Superior temporal gyrus (tissue), 1 donor: Measurements from ENCODE around the gene KLHL18.
"Not testable (repeated sequence)": the region's sequence is repeated elsewhere in the genome, so short reads cannot be mapped to it uniquely, and the experiment has no call there.

Experiments
- DNase-seq: peaks from one replicate; pipeline ENCODE4 v3.0.0-alpha.2; 2016; ENCODE audit errors: extremely low spot score

The KLHL18 gene

DNA sequence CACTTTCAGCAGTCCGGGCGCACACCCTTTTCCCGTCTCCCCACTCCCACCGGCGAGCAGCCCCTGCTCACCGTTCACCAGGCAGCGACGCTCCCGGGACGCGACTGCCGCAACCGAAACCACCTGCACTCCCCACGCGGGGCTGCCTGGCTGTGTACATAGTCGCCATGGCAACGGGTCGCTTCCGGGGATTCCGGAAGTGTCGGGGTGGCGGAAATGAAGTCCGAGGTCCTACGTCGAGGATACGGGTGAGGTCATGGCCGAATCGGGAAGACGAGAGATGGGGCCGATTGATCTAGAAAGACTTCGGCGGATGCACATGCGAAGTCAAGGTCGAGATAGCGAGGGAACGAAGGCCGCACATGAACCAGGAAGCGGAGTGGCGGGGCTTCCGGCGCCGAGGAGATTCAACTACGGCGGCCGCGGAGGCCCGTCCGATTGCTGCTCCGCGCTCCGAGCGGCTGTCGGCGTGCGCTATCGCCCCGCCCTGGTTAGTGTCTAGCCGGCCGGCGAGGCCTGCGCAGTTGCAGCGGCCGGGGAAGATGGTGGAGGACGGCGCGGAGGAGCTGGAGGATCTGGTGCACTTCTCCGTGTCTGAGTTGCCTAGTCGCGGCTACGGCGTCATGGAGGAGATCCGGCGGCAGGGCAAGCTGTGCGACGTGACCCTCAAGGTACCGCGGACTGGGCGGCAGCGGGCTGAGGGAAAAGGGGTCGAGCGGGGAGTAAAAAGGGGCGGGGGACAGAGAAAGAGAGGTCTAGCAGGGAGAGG, at the start of gene KLHL18, which contains the start of gene KIF9:
Gene KLHL18 (plus strand): TSS at position 521 of the 769 bp plus-strand sequence. CDS start 22 bp downstream, at position 543.
Gene KIF9 (minus strand): TSS at position 376 of the 769 bp plus-strand sequence. CDS start 5,425 bp downstream, outside the sequence.
- DNase-seq: peak; percentile 94

DNA sequence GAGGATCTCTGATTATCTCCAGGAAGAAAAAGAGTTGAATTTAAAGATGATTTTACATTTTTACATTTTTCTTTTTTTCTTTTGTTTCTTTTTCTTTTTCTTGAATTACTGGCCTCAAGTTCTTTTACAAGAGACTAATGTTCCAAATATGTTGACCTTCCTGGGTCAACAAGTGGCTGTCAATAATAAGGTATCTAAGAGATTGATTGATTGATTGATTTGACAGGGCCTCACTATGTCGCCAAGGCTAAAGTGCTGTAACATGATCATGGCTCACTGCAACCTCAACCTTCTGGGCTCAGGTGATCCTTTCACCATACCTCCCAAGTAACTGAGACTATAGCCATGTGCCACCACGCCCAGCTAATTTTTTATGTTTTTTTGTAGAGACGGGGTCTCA, 44.7 kb upstream of the KLHL18 start:
- no peak for DNase-seq

DNA sequence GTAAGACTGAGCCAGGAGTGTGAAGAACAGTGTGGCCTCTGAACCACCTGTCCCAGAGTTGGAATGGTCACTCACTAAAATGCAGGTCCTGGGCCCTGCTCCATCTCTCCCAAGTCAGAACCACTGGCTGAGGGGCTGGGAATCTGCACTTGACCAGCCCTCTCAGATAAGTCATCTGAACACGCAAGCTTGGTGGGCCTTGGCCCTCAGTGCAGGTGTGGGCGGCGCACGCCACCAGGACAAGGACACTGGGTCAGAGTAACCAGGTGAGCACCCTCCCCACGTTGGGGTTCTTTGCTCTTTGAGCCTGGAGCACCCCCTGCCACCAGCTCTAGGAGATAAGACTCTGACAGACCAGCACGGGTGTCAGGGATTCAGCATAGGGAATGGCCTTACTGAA, 42.8 kb upstream of the KLHL18 start:
- DNase-seq: no peak

DNA sequence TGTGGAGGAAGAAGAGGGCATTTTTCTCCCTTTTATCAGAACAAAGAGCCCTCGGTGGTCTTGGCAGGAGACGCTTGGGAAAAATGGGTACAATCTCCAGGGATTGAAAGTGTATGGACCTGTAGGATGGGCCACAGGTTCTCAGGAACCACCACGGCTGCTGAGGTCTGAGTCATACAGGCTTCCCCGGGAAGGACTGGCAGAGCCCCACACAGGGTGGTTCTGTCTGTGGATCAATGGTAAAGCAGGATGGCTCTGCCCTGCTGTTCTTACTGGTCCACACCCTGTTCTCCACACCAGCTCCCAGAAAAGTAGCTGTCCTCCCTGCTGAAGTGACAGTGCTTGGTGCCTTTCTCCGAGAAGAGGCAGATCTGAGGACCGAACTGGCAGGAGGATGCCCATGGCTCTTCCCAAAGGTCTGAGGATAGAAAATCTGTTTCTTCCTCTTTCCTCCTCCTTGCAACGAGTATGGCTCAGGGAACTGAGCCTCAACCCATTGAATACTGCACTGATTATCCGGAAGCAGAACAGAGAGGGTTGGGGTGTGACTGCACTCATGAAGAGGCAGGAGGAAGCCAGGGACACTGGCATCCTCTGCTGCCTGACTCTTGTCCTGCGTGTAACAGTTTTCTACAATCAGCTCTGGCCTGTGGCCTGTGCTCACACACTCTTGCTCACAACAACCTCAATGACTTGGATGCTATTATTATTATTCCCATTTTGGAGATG, 39.2 kb upstream of the KLHL18 start:
- no peak for DNase-seq

DNA sequence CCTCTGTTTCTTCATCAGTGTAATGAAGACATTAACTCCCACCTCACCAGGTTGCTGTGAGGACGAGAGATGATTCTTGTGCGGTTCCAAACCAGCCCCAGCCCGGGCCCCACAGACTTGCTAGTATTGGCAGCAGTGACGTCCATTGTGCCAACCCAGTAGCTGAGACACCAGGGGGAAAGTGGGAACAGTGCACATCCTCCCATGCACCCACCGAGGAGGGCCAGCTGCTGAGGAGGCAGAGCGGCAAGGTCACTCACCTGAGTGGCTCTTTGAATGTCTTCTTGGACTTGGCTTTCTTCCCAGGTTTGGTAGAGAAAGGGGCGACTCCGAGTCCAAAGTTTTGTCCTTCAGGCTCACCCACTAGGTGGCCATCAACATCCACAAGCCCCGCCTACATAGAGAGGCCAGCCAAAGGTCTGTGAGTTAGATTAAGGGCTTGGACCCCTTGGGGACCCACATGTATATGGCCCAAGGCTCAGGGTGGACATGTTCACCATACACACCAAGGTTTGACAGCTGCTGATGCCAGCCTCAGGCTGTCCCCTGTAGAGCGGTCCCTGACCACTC, 38.1 kb upstream of the KLHL18 start:
- DNase-seq: no peak

DNA sequence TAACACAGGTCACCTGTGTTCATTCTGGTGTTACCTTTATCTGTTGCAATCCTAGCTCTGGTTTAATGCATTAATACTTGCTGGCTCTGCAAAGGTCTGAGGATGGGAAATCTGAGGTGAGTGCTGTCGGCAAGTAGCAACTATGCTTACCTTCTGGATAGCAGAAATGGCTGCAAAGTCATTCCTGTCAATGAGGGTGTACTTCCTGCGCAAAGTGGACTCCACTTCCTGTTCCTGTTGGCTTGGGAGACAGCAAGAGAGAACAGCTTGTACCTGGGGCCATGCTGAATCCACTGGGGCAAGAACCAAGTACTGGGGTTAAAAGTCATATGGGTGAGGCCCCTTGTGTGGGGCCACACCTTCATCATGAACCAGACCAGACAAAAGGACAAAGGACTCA, 37.5 kb upstream of the KLHL18 start:
- DNase-seq: no peak

DNA sequence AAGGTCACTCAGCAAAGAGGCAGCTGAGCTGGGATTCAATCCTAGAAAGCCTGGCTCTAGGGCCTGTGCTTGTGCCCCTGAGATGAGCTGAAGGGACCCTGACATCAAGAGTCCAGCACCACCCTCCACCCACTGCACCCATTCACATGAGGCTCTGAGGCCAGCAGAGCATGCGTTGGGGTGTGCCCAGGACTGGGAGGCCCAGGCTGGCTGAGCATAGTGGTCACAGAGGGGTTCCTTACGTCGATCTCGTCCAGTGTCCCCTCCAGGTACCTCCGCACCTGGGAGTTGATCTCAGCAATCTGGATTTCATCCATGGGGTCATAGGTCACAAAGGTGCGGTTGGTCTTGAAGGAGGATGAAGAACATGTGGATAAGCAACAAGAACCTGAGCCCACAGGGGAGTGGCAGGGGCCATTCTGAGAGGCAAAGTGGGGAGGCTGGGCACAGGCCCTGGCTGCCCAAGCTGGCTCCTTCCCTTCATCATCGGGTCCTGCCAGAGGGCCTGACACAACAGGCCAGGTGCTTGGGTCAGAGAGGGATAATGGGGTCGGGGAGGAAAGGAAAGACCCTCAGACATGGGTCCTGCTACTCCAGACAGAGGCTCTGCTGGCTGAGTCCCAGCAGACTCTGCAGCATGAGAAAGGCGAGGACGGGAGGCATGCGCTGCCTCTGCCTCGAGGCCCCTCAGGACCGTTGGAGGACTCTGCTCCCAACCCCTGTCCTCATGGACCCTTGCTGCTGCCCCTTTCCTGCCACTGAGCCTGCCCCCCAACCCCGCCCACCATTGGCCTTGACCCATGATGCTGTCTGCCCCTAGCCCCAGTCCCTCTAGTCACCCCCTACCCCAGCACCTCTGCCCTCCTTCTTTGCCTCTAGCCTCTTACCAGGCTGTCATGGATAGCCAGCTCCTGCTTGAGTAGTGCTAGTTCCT, 35.3 kb upstream of the KLHL18 start:
- DNase-seq: no peak

DNA sequence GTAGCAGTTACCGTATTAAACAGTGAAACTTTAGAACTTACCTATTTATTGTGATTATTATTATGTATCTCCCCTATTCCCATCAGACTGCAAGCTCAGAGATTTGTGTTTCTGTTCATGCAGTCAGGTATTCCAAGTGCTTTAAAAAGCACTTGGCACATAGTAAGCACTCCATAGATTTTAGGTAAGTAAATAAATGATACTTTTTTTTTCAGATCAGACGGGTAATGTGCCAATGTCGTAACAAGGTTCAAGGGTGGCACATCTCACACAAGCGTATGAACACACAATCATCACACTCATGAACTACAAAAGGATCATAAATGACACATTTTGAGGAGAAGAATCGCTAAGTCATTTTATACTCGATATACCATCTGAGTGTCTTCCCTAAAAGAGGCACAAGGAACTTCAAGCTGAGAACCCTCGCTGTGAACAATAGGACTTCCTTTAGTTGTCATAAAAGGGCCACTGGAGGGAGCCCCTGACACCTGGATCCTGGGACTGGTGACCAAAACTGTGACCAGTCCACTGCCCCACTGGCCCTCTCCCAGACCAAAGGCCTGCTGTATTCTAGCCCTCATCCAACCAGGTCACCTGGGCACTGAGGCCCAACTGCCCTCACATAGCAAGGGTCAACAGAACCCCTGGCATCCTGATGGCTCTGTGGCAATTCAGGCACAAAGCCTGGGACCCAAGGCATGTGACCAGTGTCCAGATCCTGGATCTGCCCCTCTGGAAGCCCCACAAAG, 32.3 kb upstream of the KLHL18 start:
- peak; percentile 21 for DNase-seq

DNA sequence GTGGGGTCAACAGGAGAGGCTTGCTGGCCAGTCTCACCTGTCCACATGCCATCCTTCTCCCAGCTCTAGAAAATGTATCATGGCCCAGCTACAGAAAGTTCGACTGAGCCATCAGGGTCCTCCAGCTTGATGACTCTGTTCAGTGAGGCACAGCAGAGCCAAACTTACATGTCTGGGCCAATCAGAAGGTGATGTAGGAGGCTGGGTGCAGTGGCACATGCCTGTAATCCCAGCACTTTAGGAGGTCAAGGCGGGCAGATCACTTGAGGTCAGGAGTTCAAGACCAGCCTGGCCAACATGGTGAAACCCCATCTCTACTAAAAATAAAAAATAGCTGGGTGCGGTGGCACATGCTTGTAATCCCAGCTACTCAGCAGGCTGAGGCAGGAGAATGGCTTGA, 31.7 kb upstream of the KLHL18 start:
- DNase-seq: not testable (repeated sequence)

DNA sequence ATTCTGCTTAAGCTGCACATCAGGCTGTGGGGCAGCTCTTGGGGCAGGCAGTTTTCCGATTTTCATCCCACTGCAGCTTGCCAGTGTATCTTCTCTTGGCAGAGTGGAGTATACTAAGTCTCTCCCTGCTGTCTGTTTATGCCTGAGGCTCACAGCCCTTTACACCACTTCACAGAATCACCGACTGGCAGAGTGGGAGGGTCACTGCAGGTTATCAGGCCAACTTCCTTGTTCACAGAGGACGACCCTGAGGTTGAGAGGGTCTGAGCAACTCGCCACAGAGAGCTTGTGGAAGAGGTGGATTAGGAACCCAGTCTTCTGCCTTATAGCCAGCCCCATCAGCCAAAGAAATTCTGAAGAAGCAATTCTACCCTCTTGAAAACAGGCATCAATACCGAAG, 31.1 kb upstream of the KLHL18 start:
- DNase-seq: no peak

DNA sequence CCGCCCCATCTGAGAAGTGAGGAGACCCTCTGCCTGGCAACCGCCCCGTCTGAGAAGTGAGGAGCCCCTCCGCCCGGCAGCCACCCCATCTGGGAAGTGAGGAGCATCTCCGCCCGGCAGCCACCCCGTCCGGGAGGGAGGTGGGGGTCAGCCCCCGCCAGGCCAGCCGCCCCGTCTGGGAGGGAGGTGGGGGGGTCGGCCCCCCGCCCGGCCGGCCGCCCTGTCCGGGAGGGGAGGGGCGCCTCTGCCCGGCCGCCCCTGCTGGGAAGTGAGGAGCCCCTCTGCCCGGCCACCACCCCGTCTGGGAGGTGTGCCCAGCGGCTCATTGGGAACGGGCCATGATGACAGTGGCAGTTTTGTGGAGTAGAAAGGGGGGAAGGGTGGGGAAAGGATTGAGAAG, 26.4 kb upstream of the KLHL18 start:
- not testable (repeated sequence) for DNase-seq

DNA sequence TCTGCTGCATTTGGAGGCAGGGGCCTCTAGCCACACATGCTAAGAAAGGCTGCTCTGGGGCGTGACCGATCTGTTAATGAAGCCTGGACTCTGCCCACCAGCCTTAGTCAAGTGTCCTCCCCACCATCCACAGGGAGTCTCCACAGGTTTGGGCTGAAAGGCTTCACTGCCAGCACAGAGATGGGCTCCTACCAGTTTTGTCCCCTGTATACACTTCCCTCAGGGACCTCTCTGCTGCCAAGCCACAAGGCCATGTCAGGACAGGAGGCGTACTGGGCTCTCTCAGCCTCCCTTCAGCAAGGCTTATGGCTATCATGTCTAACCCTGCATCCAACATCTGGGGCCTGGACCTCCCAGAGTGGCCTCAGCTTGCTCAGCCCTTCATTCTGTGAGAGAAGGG, 23.6 kb upstream of the KLHL18 start:
- DNase-seq: no peak

DNA sequence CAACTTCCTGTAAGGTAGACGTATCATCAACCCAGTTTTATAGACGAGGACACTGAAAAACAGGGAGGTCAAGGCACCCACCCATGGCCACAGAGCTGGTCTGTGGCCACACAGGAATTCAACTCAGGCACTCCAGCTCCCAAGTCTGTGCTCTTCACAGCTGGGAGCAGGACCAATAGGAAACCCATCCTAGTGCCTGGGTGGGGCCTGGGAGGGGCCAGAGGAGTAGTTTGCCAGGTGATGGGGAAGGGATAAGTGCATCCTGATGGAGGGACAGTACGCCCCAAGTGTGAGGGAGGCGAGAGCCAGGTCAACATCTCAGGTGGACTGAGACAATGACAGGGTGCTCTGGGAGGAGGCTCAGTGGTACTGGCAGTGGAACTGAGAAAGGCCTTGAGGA, 22.1 kb upstream of the KLHL18 start:
- no peak for DNase-seq

DNA sequence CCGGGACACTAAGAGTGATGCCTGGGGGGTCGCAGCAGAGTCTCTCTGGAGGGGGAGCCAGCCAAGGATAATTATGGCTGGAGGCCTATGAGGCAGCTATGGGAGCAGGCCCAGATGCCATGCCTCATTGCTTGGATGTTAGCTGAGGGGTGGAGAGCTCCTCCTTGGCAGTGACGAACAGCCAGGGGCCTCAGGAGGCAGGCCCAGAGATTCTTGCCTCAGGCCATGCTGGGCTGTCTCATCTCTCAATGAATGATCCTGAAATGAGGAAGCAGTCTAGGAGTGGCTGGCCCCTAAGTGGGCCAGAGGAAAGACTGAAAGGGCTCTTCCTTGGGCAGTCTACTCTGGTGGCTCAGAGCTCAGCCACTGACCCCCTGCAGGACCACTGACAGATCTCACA, 21.4 kb upstream of the KLHL18 start:
- no peak for DNase-seq

DNA sequence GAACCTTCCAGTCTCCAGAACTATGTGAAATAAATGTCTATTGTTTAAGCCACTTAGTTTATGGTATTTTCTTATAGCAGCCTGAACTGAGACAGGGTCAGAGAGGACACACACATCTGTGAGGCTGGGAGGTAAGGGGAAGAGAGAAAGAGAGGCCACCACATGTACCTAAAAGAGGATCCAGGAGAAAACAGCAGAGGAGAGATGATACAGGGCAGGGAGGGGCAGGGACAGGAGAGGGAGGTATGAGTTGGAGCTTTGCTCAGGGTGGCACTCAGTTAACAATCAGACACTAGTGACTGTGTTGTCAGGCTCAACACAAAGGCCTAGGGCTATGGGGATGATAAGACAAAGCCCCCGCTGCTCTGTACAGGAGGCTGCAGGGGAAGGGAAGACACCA, 17.7 kb upstream of the KLHL18 start:
- DNase-seq: no peak

DNA sequence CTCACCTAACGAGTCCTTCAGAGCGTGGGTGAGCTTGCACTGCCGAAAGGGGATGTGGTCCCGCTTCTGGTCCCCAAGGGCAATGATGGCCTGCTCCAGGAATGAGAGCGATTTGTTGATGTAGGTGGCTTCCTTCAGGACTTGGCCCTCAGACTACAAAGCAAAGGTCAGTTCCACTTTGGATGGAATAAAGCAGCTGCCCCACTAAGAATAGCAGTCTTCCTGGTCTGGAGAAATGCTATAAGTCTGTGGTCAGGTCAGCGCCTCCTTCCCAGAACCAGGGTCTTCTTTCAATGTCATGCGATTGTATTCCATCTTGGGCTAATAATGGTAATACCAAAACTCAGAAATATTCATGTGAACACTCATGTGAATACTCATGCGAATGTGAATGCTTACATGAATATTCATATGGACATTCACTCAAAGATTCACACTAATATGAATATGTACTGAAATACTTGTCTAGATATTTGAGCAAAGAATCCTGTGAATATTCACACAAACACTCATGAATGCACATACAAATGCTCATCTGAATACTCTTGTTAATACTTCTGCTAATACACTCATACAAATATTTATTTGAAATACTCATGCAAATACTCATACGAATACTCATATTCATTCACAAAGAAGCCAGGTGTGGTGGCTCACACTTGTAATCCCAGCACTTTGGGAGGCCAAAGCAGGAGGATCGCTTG, 16.9 kb upstream of the KLHL18 start:
- DNase-seq: no peak

DNA sequence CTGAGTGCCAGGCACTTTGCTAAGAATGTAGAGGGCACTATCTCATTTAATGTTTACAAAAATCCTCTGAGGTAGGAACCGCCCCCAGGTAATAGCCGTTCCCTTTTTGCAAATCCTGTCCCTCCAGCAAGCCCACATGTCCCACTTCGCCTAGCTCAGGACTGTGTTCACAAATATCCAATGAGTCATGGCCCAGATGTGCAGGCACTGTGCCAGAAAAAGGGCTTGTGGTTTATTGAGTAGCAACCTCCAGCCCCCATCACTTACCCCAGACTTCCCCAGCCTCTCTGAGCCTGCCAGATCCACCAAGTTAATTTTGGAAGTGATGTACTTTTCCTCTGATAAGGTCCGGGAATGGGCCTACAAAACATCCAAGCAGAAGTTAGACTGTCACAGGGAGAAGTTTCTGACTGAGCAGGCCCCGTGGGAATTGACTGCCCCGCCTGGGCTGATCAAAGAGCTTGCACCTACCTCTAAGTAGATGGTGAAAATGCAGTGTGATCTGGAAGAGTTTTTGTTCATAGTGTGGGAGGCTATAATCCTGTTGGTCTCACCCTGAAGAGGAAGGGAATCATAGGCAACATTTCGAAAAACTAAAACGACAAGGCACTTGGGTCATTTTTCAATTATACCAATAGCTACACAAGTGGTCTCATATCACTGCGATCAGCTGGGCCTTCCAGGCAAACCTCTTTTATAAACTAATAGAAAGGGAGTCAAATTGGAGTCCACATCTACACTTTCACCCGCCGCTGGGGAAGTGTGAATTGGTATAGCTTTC, 15.8 kb upstream of the KLHL18 start:
- peak; percentile 65 for DNase-seq

DNA sequence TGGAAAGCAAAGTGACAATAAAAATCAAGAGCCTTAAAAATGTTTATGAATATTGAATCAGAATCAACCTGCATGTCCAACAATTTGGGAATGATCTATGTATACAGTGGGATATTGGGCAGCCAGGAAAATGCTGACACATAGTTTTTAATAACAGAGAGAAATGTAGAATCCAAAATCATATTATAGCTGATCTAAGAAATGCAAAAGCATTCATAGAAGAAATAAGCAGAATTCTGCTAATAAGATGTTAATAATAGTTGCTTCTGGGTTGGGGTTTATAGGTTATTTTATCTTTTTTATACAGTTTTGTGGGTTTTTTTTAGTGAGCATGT, 15.3 kb upstream of the KLHL18 start:
- no peak for DNase-seq

DNA sequence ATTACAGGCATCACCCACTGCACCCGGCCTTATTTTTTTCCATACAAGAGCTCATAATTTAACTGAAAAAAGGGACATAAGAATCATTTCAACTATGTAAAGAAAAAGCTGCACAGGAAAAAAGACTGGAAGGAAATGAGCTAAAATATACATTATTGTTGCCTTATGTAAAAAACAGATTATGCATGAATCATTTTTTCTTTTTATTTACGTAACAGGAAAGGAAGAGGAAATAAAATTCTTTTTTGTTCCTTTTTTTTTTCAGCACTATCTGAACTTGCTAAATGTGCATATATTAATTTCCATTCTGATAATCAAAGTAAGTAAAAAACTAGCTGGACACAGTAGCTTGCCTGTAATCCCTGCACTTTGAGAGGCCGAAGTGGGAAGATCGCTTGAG, 12.2 kb upstream of the KLHL18 start:
- DNase-seq: no peak

DNA sequence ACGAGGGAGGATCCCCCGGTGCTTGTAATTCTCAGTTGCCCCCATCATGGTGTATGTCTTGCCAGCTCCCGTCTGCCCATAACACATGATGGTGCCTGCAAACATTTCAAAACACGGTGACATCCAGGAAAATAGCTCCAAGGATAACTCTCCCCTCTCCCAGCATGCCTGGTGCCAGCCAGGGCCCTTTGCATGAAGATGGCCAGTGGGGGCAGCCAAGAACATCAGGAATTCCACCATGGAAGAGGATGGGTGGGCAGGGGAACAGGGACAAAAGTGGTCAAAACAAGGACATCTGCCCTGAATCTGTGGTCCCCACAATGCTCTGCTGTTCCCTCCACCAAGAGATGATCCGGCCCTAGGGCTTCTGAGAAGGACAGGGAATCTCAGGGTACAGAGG, 9.2 kb upstream of the KLHL18 start:
- no peak for DNase-seq
